HepG2 (cell line): ENCODE measurements around the gene CLASRP. TPM values are rescaled to one million over a fixed set of nuclear protein-coding genes. Genes with fewer than 3 reads are reported as not detected.

Source experiments
- AHDC1 ChIP-seq: sonication (generic); formaldehyde crosslinking; IDR thresholded peaks from 2 replicates; pipeline ENCODE4 v1.5.1; 2020; ENCODE audit warnings: mild to moderate bottlenecking, missing genetic modification reagents, borderline replicate concordance
- ARNTL ChIP-seq: sonication (generic); formaldehyde crosslinking; IDR thresholded peaks from 2 replicates; pipeline ENCODE4 v1.4.0; 2020; ENCODE audit warnings: mild to moderate bottlenecking, missing genetic modification reagents
- ETV5 ChIP-seq: IDR thresholded peaks from 2 replicates; pipeline ENCODE4 v1.6.1; 2018; ENCODE audit warnings: missing biosample characterization, missing genetic modification reagents, inconsistent platforms, borderline replicate concordance
- GFI1 ChIP-seq: sonication (generic); formaldehyde crosslinking; IDR thresholded peaks from 2 replicates; pipeline ENCODE4 v1.5.0; 2020; ENCODE audit warnings: missing genetic modification reagents, mild to moderate bottlenecking, borderline replicate concordance
- HOXA9 ChIP-seq: sonication (generic); formaldehyde crosslinking; IDR thresholded peaks from 2 replicates; pipeline ENCODE4 v1.8.1; 2022; ENCODE audit warnings: missing genetic modification reagents, mild to moderate bottlenecking, moderate library complexity, borderline replicate concordance
- KDM5B ChIP-seq: sonication (generic); formaldehyde crosslinking; IDR thresholded peaks from 2 replicates; pipeline ENCODE4 v1.4.0; 2020; ENCODE audit warnings: missing genetic modification reagents, mild to moderate bottlenecking, borderline replicate concordance
- MAFK ChIP-seq, 2 experiments: IDR thresholded peaks in 1 of 2; conservative IDR thresholded peaks in 1 of 2; 2 replicates each; pipeline ENCODE4 v1.6.1; 2011; ENCODE audit warnings: improper control_type of control experiment in 2 of 2, low read length in 2 of 2
- MTA1 ChIP-seq: sonication (generic); formaldehyde crosslinking; IDR thresholded peaks from 2 replicates; pipeline ENCODE4 v1.4.0; 2020; ENCODE audit warnings: missing genetic modification reagents, mild to moderate bottlenecking, borderline replicate concordance
- MXD4 ChIP-seq: IDR thresholded peaks from 2 replicates; pipeline ENCODE4 v1.6.1; 2016; ENCODE audit warnings: mild to moderate bottlenecking, missing biosample characterization, missing genetic modification reagents
- NR2C2 ChIP-seq: sonication (generic); formaldehyde crosslinking; IDR thresholded peaks from 2 replicates; pipeline ENCODE4 v1.4.0; 2020; ENCODE audit warnings: missing genetic modification reagents, mild to moderate bottlenecking, moderate library complexity, borderline replicate concordance
- PBX2 ChIP-seq: IDR thresholded peaks from 2 replicates; pipeline ENCODE4 v1.6.1; 2016; ENCODE audit warnings: control low read depth
- RXRA ChIP-seq: sonication (generic); formaldehyde crosslinking; IDR thresholded peaks from 2 replicates; pipeline ENCODE4 v1.5.1; 2020; ENCODE audit warnings: missing genetic modification reagents
- SNAPC2 ChIP-seq: sonication (generic); formaldehyde crosslinking; IDR thresholded peaks from 2 replicates; pipeline ENCODE4 v1.8.1; 2022; ENCODE audit warnings: mild to moderate bottlenecking, missing genetic modification reagents
- SPEN ChIP-seq: sonication (generic); formaldehyde crosslinking; IDR thresholded peaks from 2 replicates; pipeline ENCODE4 v1.5.1; 2020; ENCODE audit warnings: low read depth, mild to moderate bottlenecking, missing genetic modification reagents
- ZBTB4 ChIP-seq: sonication (generic); formaldehyde crosslinking; IDR thresholded peaks from 2 replicates; pipeline ENCODE4 v1.4.0; 2020; ENCODE audit warnings: missing genetic modification reagents, mild to moderate bottlenecking, borderline replicate concordance
- ZFYVE20 ChIP-seq: sonication (generic); formaldehyde crosslinking; IDR thresholded peaks from 2 replicates; pipeline ENCODE4 v1.8.0; 2023; ENCODE audit warnings: low read depth, mild to moderate bottlenecking, moderate library complexity, missing genetic modification reagents, borderline replicate concordance
- ZKSCAN5 ChIP-seq: sonication (generic); formaldehyde crosslinking; IDR thresholded peaks from 2 replicates; pipeline ENCODE4 v1.5.1; 2020; ENCODE audit warnings: mild to moderate bottlenecking, missing genetic modification reagents
- ZNF75D ChIP-seq: sonication (generic); formaldehyde crosslinking; IDR thresholded peaks from 2 replicates; pipeline ENCODE4 v1.8.1; 2023; ENCODE audit warnings: missing genetic modification reagents, mild to moderate bottlenecking, borderline replicate concordance
- polyA plus RNA-seq, 8 experiments: library from polyadenylated mRNA; depleted of rRNA in 3 of 8; stranded (reverse) in 7 of 8; unstranded in 1 of 8; fragments of >200 nt; fragmentation: Illumina TruSeq in 4 of 8; extraction: Trizol in 4 of 8; gene quantifications; 2 replicates each; pipeline versions ENCODE4 v1.2.1 to v1.2.3, GENCODE V29; 2011 to 2016; ENCODE audit warnings: low read depth in 4 of 8, missing spikeins in 1 of 8, mixed read lengths in 1 of 8; ENCODE audit not compliant: insufficient read depth in 1 of 8
- total RNA-seq, 5 experiments: library from RNA; depleted of rRNA; stranded (reverse); fragments of >200 nt; fragmentation: Illumina TruSeq; extraction: Trizol; gene quantifications; 2 replicates each; pipeline ENCODE4 v1.2.3, GENCODE V29; 2016; ENCODE audit warnings: low read depth in 1 of 5

The CLASRP gene
- total and polyA plus RNA-seq, 2 of the 13 experiments (the other 11 are each of a cell fraction or from before 2014, with no cell fraction given) = 32.0 to 51.4 TPM

- TF ChIP-seq AHDC1 (CRISPR knock-in tag) = 0 out of 2 replicates have a peak, but pooled peaks have one; percentile 15
- peak; percentile 30; the same call in 1 of the 2 replicates for TF ChIP-seq NR2C2 (CRISPR knock-in tag)
- TF ChIP-seq SNAPC2 (CRISPR knock-in tag) = no peak
- no peak for TF ChIP-seq ZBTB4 (CRISPR knock-in tag)
- peak; percentile 69; the same call in 1 of the 2 replicates for TF ChIP-seq SPEN
- no peak for TF ChIP-seq HOXA9 (CRISPR knock-in tag)
- TF ChIP-seq ZNF75D (CRISPR knock-in tag) = peak; percentile 84; the same call in 1 of the 2 replicates
- peak; percentile 78; the same call in 1 of the 2 replicates for TF ChIP-seq ZKSCAN5
- peak; percentile 28; the same call in 1 of the 2 replicates for TF ChIP-seq KDM5B (CRISPR knock-in tag)
- TF ChIP-seq GFI1 (CRISPR knock-in tag) = 0 out of 2 replicates have a peak, but pooled peaks have one; percentile 45
- TF ChIP-seq ETV5 (CRISPR knock-in tag) = no peak
- TF ChIP-seq MXD4 (CRISPR knock-in tag) = 0 out of 2 replicates have a peak, but pooled peaks have one; percentile 35
- no peak for TF ChIP-seq ZFYVE20
- peak; percentile 86; the same call in 1 of the 2 replicates for TF ChIP-seq MTA1
- 0 out of 2 replicates have a peak, but pooled peaks have one; percentile 18 for TF ChIP-seq RXRA (CRISPR knock-in tag)
- TF ChIP-seq PBX2 (CRISPR knock-in tag) = no peak
- no peak for TF ChIP-seq MAFK (conservative IDR thresholded peaks at IDR 0.05 in 1 of 2, IDR thresholded peaks at IDR 0.05 in 1 of 2; ENCODE audit: low read length in 2 of 2)
- TF ChIP-seq ARNTL (CRISPR knock-in tag) = 0 out of 2 replicates have a peak, but pooled peaks have one; percentile 39
These were observed 64.9 kb downstream of the CLASRP start (continued) for GRCh38 chr19:45103508-45104319.
